K562 (cell line): Measurements from ENCODE around the gene HNRNPH3. TPM values are rescaled to one million over a fixed set of nuclear protein-coding genes. Genes with fewer than 3 reads are reported as not detected.
A peak's percentile ranks its signal among the peaks of the same experiment; 100 is the strongest.

Source experiments
- BRD9 ChIP-seq: fragments of 450-650 bp; IDR thresholded peaks from 2 replicates; pipeline ENCODE4 v1.6.1; 2018; ENCODE audit warnings: low read depth; ENCODE audit not compliant: partially characterized antibody
- E2F1 ChIP-seq: sonication (generic); formaldehyde crosslinking; IDR thresholded peaks from 2 replicates; pipeline ENCODE4 v1.8.1; 2023; ENCODE audit warnings: mild to moderate bottlenecking, missing genetic modification reagents, moderate library complexity
- EZH2 ChIP-seq: IDR thresholded peaks from 2 replicates; pipeline ENCODE4 v1.6.1; 2012; ENCODE audit warnings: low read depth, mild to moderate bottlenecking, inconsistent platforms, low read length, borderline replicate concordance
- FOS ChIP-seq: IDR thresholded peaks from 3 replicates; pipeline ENCODE4 v1.6.1; 2011; ENCODE audit not compliant: insufficient read length; ENCODE audit errors: extremely low read depth
- FOXA3 ChIP-seq, 2 experiments: fragments of 450-650 bp in 1 of 2; sonication (generic) in 1 of 2; formaldehyde crosslinking; IDR thresholded peaks in 1 of 2; conservative IDR thresholded peaks in 1 of 2; 2 replicates each; pipeline versions ENCODE4 v1.4.0 to v1.8.0; 2020 to 2022; ENCODE audit warnings: mild to moderate bottlenecking in 2 of 2, missing genetic modification reagents in 1 of 2
- KLF10 ChIP-seq: fragments of 250-450 bp; sonication (Bioruptor Pico); IDR thresholded peaks from 2 replicates; pipeline ENCODE4 v1.6.1; 2021; ENCODE audit warnings: matching md5 sums
- MAFG ChIP-seq: fragments of 450-650 bp; conservative IDR thresholded peaks from 2 replicates; pipeline ENCODE4 v1.6.1; 2016; ENCODE audit warnings: missing genetic modification characterization, missing compliant biosample characterization
- MCM3 ChIP-seq: fragments of 450-650 bp; IDR thresholded peaks from 2 replicates; pipeline ENCODE4 v1.6.1; 2016
- NFATC3 ChIP-seq: fragments of 450-650 bp; IDR thresholded peaks from 2 replicates; pipeline ENCODE4 v1.6.1; 2017; ENCODE audit warnings: mild to moderate bottlenecking
- POLR2H ChIP-seq: IDR thresholded peaks from 2 replicates; pipeline ENCODE4 v1.6.1; 2016; ENCODE audit warnings: missing genetic modification characterization, low read depth, mild to moderate bottlenecking, control low read depth, missing compliant biosample characterization, moderate library complexity
- PRDM10 ChIP-seq: fragments of 450-650 bp; IDR thresholded peaks from 2 replicates; pipeline ENCODE4 v1.6.1; 2018; ENCODE audit not compliant: partially characterized antibody
- RAD21 ChIP-seq, 2 experiments: fragments of 250-450 bp in 1 of 2; fragments of 450-650 bp in 1 of 2; sonication (Bioruptor Pico) in 1 of 2; formaldehyde crosslinking in 1 of 2; IDR thresholded peaks in 1 of 2; conservative IDR thresholded peaks in 1 of 2; 2 replicates each; pipeline versions ENCODE4 v1.4.0 to v1.8.0; 2020 to 2022; ENCODE audit warnings: mild to moderate bottlenecking in 2 of 2, moderate library complexity in 1 of 2
- TARDBP ChIP-seq: fragments of 450-650 bp; IDR thresholded peaks from 2 replicates; pipeline ENCODE4 v1.6.1; 2016
- ZBED1 ChIP-seq: IDR thresholded peaks from 2 replicates; pipeline ENCODE4 v1.6.1; 2014
- ZKSCAN8 ChIP-seq: fragments of 200-800 bp; sonication (Bioruptor generic); IDR thresholded peaks from 2 replicates; pipeline ENCODE4 v1.6.1; 2016; ENCODE audit warnings: missing genetic modification characterization, missing compliant biosample characterization
- ZNF316 ChIP-seq: fragments of 450-650 bp; IDR thresholded peaks from 2 replicates; pipeline ENCODE4 v1.6.1; 2016
- ZNF395 ChIP-seq: fragments of 200-800 bp; sonication (Bioruptor generic); IDR thresholded peaks from 2 replicates; pipeline ENCODE4 v1.6.1; 2017; ENCODE audit warnings: missing genetic modification characterization, missing compliant biosample characterization
- ZNF507 ChIP-seq: conservative IDR thresholded peaks from 2 replicates; pipeline ENCODE4 v1.6.1; 2017; ENCODE audit warnings: missing genetic modification characterization, missing compliant biosample characterization
- ZNF639 ChIP-seq, 2 experiments: fragments of 200-800 bp in 1 of 2; sonication (Bioruptor generic) in 1 of 2; sonication (generic) in 1 of 2; formaldehyde crosslinking in 1 of 2; IDR thresholded peaks in 1 of 2; conservative IDR thresholded peaks in 1 of 2; 2 replicates each; pipeline versions ENCODE4 v1.5.0 to v1.6.1; 2016 to 2020; ENCODE audit warnings: missing compliant biosample characterization in 1 of 2, missing genetic modification characterization in 1 of 2, missing genetic modification reagents in 1 of 2
- polyA plus RNA-seq, 8 experiments: library from polyadenylated mRNA; depleted of rRNA in 4 of 8; stranded (reverse) in 5 of 8; unstranded in 3 of 8; fragments of >200 nt; fragmentation: Nextera tagmentation in 2 of 8; fragmentation: Illumina TruSeq in 1 of 8; extraction: Ambion mirVana in 2 of 8; extraction: Trizol in 1 of 8; gene quantifications; 2 replicates each; pipeline versions ENCODE4 v1.2.1 to v1.2.3, GENCODE V29; 2011 to 2014; ENCODE audit warnings: inconsistent platforms in 1 of 8, missing spikeins in 1 of 8
- total RNA-seq, 7 experiments: library from RNA; depleted of rRNA in 6 of 7; stranded (reverse); fragments of >200 nt in 6 of 7; fragmentation: Illumina TruSeq in 2 of 7; extraction: Trizol in 2 of 7; gene quantifications; 2 replicates each; pipeline versions ENCODE4 v1.2.1 to v1.2.3, GENCODE V29; 2011 to 2021; ENCODE audit warnings: low replicate concordance in 1 of 7

Gene HNRNPH3
- total and polyA plus RNA-seq, 9 of the 15 experiments (the other 6 are each of a cell fraction or from before 2014, with no cell fraction given): 52.8 to 562 (median 152) TPM

GRCh38 chr10:68332259-68333057, 594 bp downstream of the HNRNPH3 start, which contains the start of gene PBLD (continued):
- peak; percentile 95 for TF ChIP-seq BRD9
- no peak for TF ChIP-seq ZNF639 (CRISPR knock-in tag; conservative IDR thresholded peaks at IDR 0.05 in 1 of 2, IDR thresholded peaks at IDR 0.05 in 1 of 2)
- TF ChIP-seq NFATC3: no peak
- no peak for TF ChIP-seq ZBED1
- no peak for TF ChIP-seq MAFG (tag)
- no peak for TF ChIP-seq ZNF507 (tag)
- TF ChIP-seq FOS: no peak
- TF ChIP-seq MCM3: no peak
- TF ChIP-seq ZNF395 (CRISPR knock-in tag): peak; percentile 77
- peak; percentile 74; the same call in 1 of the 2 replicates for TF ChIP-seq ZKSCAN8 (CRISPR knock-in tag)
- TF ChIP-seq TARDBP: peak; percentile 89
- TF ChIP-seq RAD21 (CRISPR knock-in tag; conservative IDR thresholded peaks at IDR 0.05 in 1 of 2, IDR thresholded peaks at IDR 0.05 in 1 of 2): peak; percentile 45 to 58
- peak; percentile 44 for TF ChIP-seq POLR2H (tag)
- 0 out of 2 replicates have a peak, but pooled peaks have one; percentile 18 for TF ChIP-seq KLF10 (CRISPR knock-in tag)
- TF ChIP-seq PRDM10: peak; percentile 16
- TF ChIP-seq E2F1 (CRISPR knock-in tag): peak; percentile 21
- TF ChIP-seq FOXA3 (CRISPR knock-in tag; conservative IDR thresholded peaks at IDR 0.05 in 1 of 2, IDR thresholded peaks at IDR 0.05 in 1 of 2): no peak; a peak in 1 of 4 replicates
- no peak for TF ChIP-seq EZH2
- peak; percentile 34; the same call in 1 of the 2 replicates for TF ChIP-seq ZNF316
